Stimulated activated CD4-positive, alpha-beta T cell treated with anti-CD3 and anti-CD28 coated beads, TNF-alpha, amount 100 ng/mL, for 24 hours (primary cell): ENCODE data around the gene RBM20.
"Not testable (repeated sequence)": the region's sequence is repeated elsewhere in the genome, so short reads cannot be mapped to it uniquely, and the experiment has no call there.

Experiments
- DNase-seq, 3 experiments: peaks; one replicate each; pipeline ENCODE4 v3.0.0-alpha.2; 2020; ENCODE audit warnings: low read depth in 3 of 3

The RBM20 gene

DNA sequence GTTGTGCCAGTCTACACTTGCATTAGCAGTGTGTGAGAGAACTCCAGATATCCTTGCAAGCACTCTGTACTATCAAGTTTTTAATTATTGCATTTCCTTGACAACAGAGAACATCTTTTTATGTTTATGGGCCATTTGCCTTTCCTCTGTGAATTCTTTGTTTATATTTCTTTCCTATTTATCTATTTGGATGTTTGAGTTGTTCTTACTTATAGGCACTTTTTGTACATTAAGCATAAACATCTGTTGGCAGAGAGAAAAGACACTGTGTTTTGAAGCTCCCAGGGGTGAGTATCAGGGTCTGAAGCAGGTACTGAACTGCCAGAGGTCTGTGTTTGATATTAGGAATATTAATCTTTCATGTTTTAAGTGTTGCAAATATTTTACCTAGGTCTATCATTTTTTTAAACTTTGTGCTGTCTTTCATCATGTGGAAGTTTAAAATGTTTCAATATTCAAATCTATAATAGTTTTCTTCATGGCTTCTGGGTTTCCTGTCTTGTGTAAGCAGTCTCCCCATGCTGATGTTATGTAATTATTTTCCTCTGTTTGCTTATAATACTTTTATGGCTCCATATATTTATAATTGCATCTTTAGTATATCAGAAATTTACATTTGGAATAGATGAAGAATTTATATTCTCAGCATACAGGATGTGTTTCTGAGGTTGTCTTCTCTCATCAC lies 209.9 kb downstream of the RBM20 start:
- DNase-seq: no peak

DNA sequence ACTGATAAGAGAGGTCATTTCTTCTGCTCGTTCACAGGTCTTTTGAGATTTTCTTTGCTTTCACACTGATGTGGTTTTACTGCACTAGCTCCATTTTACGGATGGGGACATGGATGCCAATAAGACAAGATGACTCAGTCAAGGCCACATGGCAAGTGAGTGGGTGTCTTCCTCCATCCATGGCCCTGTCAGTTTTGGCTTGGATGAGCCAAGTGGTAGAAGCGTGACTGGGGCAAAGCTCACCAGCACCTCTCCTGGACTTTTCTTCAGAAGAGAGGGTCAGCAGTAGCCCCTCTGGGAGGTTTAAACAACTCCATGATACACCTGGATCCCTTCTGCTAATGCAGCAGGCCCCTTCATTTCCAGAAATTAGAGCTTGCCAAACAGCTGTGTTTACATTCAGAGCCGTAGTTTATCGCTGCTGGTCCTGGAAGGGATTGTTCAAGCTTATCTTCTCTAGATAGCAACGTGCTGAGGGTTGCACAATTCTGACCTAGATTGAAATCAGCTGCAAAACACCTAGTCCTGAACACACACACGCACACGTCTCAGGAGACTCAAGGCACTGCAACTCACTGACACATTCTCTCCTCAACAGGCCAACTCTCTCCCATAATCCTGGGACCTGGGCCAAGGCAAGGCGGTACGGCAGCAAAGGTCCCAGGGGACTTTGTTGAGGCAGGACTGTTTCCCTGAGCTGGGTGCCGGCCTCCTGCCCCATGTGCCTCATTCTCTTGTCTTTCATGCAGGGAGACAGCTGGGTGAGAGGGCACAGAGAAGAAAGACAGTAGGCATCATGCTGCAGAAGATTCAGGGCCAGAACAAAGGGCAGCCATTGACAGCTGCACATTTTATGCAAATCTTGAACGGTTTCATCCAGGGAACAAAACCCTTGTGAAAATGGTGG lies 213.4 kb downstream of the RBM20 start:
- no peak for DNase-seq

GRCh38 chr10:110858297-110858934 lies 214.3 kb downstream of the RBM20 start:
- no peak for DNase-seq

- DNase-seq: no peak
Observed at GRCh38 chr10:110859206-110859972, 215.3 kb downstream of the RBM20 start.

GRCh38 chr10:110859973-110860376 lies 215.8 kb downstream of the RBM20 start:
- DNase-seq: no peak

- no peak for DNase-seq
Observed at GRCh38 chr10:110860576-110861241, 216.6 kb downstream of the RBM20 start.

DNA sequence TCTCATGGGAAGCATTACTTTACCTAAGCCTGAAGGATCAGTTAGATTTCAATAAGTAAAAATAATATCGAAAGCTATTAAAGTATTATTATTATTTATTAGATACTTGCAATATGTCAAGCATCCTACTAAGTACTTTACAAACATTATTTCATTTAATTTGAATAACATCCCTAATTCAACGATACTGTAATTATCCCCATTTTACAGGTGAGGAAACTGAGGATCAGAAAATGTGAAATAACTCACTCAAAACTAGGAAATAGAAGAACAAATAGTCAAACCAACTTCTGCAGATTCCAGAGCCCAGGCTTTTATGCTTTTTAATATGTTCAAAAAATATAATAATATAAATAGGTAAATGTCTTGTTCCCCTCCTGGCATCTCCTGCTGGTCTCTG lies 217.3 kb downstream of the RBM20 start:
- DNase-seq: no peak

DNA sequence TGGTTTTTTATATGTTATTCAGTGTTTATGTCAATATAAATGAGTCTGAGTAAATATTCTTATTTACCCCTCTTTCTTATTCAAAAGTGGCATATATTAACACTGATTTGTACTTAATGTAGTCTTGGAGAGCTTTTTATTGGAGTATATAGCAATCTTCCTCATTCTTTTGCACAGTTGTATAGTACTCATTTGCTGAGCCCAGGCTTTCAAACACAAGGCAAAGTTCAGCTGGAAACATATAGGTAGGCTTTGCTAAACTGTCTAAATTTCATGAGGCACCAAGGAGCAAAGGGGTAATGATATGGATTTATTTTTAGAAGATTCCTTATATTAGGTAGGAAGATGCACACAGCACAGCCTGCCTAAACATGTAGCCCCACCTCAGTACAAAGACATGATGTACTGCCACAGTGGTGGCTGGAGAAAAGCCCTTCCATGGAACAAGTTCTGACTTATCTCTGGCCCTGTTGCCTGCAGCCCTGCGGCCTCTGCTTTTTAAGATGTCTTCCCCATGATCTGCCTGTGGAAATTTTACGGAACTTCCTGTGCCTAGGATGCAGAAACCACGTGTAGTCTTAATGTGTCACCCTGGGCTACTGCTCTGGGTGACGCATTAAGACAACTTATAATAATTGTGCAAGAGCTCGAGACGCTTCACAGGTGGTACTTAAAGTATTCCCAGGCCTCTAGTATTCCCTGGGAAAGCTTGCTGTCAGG lies 218.0 kb downstream of the RBM20 start:
- DNase-seq: no peak

DNA sequence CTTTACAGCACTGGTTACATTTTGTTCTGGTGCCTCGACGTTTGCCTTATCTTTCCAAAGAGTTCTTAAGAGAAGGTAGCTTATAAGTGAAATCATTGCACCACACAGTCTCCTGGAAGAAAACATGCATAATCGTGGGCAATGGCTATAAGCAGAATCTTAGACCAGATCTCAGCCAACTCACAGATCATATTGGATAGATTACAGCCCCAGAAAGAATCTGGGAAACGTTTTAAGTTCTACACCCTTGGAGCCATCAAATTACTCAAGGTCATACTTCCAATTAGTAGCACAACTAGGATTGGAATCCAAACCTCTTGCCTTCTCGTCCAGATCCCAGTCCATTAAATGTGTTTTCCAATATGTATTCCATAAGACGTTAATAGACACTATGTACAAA lies 218.8 kb downstream of the RBM20 start:
- no peak for DNase-seq

DNA sequence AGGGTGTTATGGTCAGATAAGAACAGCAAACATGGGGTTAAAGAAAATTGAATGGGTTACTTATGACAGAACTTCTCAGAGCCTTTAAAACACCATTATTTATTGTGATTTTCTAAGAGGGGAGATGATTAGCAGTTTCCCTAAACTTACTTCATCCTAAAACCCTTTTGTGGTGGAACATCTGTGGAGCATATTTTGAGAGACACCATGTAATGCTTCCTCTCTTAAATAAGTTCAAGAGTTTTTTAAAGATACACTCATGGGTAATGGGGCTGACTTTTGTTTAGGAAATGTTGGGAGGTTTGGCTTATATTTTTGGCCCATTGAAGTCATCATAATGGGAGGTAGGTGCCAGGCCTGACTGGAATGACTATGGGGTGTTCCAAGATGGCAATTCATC lies 219.2 kb downstream of the RBM20 start:
- no peak for DNase-seq

DNA sequence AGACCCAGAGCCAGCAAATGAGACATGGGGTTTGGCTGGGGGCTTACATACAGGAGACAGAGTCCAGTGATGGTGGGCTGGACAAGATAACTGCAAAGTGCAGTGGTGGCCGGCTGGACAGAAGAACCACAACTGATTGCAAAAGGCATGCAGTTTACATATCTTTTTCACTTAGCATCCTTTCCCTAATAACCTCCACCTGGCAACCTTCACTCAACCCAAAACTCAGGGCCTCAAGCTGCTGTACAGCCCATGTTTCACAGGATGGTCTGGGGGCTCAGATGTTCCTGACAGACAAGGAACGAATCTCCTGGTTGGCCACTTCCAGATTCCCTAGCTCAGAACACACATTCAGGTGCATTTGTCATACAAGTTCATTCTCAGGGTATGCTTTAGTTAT lies 219.8 kb downstream of the RBM20 start:
- DNase-seq: no peak

DNA sequence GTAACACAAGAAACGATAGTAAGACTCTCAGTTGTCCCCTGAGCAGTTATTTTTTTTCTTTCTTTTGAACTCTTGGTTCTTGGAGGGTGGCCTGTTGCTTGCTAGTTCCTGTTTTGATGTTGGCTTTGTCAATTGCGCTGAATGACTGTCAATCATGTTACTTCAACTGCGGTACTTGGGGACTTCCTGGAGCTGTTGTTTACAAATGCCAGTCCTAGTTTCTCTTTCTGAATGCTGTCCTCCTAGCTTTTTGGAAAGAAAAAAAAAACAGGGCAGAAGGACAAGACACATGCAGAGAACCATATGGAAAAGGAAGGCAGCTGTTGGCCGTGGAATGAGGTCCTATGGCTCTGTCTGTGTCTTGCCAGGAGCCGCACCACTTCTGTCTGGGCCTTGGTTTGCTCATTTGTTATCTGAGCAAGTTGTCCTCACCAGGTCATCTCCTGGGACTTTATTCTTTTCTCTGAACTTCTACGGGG lies 220.6 kb downstream of the RBM20 start:
- no peak for DNase-seq

DNA sequence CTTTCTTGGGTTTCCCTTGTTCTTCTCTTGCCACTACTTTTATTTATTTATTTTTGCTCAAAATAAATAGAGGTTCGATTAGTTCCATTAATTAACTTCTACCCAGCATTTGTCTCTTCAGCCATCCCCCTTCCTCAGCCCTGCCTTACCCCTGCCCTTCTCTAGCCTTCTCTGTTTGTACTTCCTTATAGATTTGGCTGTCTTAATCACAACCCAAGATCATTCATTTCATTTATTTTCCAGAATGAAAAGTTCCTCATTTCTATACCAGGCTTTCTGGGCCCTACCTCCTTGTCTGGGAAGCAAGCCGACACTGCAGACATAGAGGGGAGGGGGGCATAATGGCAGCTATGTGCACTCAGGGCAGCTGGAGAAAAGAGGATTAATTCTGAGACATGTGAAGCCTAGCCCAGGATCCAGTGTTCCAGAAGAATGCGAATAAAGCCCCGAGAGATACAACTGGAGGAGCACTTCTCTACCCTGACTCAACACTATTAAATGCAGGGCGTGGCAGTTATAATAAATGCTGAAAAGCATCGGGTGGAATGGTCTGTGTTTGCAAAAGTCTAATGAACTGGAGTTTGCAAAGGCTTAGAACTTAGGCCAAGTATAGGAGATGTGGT lies 221.2 kb downstream of the RBM20 start:
- DNase-seq: no peak

- DNase-seq: no peak
Observed at GRCh38 chr10:110865809-110866482, 221.8 kb downstream of the RBM20 start.

- not testable (repeated sequence) for DNase-seq
Observed at GRCh38 chr10:110867011-110867806, 223.1 kb downstream of the RBM20 start.

DNA sequence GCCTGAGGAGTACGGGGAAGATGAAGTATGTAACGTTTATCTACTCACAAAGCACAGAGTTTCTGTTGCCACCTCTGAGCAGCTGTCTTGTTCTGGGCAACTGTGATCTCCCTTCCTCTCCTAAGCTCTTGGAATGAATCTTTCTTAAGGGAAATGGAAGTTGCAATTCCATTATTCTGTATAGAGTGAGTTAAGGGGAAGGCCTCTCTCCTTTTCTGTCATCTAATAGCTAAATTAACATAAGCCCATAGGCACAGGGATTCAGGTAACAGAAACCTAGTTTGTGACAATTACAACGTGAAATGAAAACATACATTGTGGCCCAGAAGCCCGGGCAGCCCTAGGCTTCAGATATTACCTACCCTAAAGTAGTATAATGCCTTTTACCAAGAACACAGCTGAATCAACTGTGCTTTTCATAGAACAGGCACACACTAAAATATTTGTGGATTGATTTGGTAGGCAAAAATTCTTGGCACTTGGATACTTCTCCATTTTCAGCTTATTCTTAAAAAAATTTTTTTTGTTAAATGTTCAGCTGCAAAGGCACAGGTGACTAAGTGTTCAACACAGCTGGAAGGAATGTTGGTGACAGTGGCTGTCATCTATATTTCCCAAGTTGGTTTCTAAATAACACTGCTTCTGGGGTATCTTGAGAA lies 223.8 kb downstream of the RBM20 start:
- DNase-seq: no peak

DNA sequence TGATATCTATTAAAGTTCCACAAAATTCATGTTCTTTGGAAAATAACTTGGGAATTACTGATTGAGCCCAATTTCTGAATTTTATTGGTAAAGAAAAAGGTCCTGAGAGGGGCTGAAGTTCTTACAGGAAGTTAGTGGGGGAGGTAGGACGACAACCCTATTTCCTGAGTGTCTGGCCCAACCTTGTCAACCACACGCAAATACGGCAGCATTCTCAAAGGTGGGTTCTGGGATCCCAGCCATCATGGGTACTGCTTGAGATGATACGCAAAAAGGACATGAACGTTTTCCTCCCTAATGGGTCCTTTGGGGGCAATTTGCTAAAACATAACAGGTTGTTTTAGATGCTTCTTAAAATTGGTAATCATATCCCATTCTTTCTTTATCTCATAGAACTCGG lies 224.8 kb downstream of the RBM20 start:
- DNase-seq: no peak

- DNase-seq: no peak
Observed at GRCh38 chr10:110870823-110871297, 226.7 kb downstream of the RBM20 start.
